ENCODE data around the gene NTN5. TPM values are rescaled to one million over a fixed set of nuclear protein-coding genes. Genes with fewer than 3 reads are reported as not detected.

Gene NTN5
- total RNA-seq, 2 donors from 2014 or later = 0.32 TPM; not detected in 1

GRCh38 chr19:48656840-48657474 lies 15.9 kb downstream of the NTN5 start:
- Histone ChIP-seq H3K4me1 (no peaks in the 10 kb centered on the region), H3K27me3 (no peaks in the 10 kb centered on the region), H3K27ac (no peak overlapping the region), H3K9ac (ENCODE audit: low read depth in 2 of 2, low read length in 2 of 2) (no peak overlapping the region), H3K36me3 (no peaks in the 10 kb centered on the region), H3K9me3 (no peaks in the 10 kb centered on the region), H3K4me3 (no peak overlapping the region)
- TF ChIP-seq, protein P1, sequence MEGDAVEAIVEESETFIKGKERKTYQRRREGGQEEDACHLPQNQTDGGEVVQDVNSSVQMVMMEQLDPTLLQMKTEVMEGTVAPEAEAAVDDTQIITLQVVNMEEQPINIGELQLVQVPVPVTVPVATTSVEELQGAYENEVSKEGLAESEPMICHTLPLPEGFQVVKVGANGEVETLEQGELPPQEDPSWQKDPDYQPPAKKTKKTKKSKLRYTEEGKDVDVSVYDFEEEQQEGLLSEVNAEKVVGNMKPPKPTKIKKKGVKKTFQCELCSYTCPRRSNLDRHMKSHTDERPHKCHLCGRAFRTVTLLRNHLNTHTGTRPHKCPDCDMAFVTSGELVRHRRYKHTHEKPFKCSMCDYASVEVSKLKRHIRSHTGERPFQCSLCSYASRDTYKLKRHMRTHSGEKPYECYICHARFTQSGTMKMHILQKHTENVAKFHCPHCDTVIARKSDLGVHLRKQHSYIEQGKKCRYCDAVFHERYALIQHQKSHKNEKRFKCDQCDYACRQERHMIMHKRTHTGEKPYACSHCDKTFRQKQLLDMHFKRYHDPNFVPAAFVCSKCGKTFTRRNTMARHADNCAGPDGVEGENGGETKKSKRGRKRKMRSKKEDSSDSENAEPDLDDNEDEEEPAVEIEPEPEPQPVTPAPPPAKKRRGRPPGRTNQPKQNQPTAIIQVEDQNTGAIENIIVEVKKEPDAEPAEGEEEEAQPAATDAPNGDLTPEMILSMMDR (IDR thresholded peaks at IDR 0.05) = no peak
- intact Hi-C loops (cut with DNase I) = no loop called here
- no peak for DNase-seq

DNA sequence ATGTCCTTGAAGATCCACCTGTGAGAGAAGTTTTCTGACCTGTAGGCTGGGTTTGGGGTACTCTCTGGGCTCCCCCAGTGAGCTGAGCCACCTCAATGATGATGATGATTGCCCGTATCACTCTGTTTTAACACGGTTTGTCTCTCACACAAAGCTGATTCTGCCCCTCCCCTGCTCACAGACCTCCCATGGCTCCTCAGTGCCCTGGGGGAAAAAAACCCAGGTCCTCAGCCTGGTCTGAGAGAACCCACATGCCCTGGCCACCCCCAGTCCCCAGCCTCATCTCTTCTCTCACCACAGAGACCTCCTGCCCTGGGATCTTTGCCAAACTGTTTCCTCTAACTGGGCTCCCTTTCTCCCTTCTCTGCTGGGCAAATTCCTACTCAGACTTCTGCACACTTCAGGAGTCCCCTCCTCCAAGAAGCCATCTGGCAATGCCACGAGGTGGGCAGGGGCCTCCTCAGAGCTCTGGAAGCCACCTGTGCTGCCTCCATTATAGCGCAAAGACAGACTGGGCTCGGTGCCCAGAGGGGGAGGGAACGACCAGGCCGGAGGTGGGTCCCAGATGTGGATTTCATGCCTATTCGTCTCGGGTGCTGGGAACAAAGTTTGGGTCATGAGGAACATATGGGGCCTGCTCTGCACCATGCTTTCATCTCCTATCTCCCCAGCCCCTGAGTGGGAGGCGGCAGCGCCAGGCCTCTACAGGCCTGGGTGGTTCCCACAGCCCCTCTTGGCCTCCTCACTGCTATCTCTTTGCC lies 18.3 kb downstream of the NTN5 start:
- Histone ChIP-seq H3K9ac (ENCODE audit: low read depth in 2 of 2, low read length in 2 of 2) (no peak overlapping the region), H3K9me3 (no peaks in the 10 kb centered on the region), H3K4me1 (no peaks in the 10 kb centered on the region), H3K27ac (no peak overlapping the region), H3K27me3 (no peaks in the 10 kb centered on the region), H3K4me3 (no peak overlapping the region), H3K36me3 (no peaks in the 10 kb centered on the region)
- intact Hi-C loops (cut with DNase I) = no loop called here
- TF ChIP-seq, protein P1 (IDR thresholded peaks at IDR 0.05) = no peak
- DNase-seq = no peak

GRCh38 chr19:48651683-48652048 lies 21.2 kb downstream of the NTN5 start:
- TF ChIP-seq, protein P1 (IDR thresholded peaks at IDR 0.05) = no peak
- Histone ChIP-seq H3K4me3 (no peak overlapping the region), H3K36me3 (no peaks in the 10 kb centered on the region), H3K27me3 (no peaks in the 10 kb centered on the region), H3K27ac (no peak overlapping the region), H3K4me1 (no peaks in the 10 kb centered on the region), H3K9ac (ENCODE audit: low read depth in 2 of 2, low read length in 2 of 2) (no peak overlapping the region), H3K9me3 (no peaks in the 10 kb centered on the region)
- intact Hi-C loops (cut with DNase I) = no loop called here
- no peak for DNase-seq

DNA sequence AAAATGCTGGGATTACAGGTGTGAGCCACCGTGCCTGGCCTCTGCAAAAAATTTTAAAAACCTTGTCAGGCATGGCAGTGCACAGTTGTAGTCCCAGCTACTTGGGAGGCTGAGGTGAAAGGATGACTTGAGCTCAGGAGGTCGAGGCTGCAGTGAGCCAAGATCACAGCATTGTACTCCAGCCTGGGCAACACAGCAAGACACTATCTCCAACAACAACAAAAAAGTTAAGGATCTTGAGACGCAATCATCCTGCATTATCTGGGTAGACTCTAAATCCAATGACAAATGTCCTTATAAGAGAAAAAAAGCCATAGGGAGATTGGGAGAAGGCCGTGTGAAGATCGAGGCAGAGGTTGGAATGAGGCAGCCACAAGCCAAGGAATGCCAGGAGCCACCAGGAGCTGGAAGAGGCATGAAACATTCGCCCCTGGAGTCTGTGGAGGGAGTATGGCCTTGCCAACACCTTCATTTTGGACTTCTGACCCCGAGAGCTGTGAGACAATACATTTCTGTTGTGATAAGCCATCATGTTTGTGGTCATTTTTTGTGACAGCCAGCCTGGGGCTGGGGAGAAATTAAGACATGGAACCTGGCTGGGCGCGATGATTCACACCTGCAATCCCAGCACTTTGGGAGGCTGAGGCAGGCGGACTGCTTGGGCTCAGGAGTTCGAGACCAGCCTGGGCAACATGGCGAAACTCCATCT lies 21.7 kb downstream of the NTN5 start:
- Histone ChIP-seq H3K9ac (ENCODE audit: low read depth in 2 of 2, low read length in 2 of 2) (no peak overlapping the region), H3K36me3 (no peaks in the 10 kb centered on the region), H3K9me3 (no peaks in the 10 kb centered on the region), H3K27me3 (no peaks in the 10 kb centered on the region), H3K4me3 (no peak overlapping the region), H3K4me1 (no peaks in the 10 kb centered on the region), H3K27ac (no peak overlapping the region)
- TF ChIP-seq, protein P1 (IDR thresholded peaks at IDR 0.05) = no peak
- no peak for DNase-seq
- intact Hi-C loops (cut with DNase I) = no loop called here

DNA sequence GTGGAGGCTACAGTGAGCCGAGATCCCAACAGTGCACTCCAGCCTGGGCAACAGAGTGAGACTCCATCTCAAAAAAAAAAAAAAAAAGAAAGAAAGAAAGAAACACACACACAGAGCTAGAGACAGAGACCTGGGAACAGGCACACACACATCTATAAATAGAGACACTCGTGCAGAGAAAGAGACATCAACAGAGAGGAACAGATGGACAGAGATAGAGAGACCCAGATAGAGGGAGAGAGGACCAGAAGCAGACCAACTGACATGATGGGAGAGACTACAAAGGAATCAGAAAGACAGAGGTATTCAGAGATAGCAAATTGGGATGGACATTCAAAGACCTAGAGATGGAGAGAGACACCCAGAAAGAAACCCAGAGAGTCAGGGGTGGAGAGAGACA lies 24.7 kb downstream of the NTN5 start:
- Histone ChIP-seq H3K4me3 (no peak overlapping the region), H3K36me3 (no peaks in the 10 kb centered on the region), H3K27me3 (peaks cover 5% of the 10 kb centered on the region), H3K9ac (ENCODE audit: low read depth in 2 of 2, low read length in 2 of 2) (no peak overlapping the region), H3K27ac (no peak overlapping the region), H3K4me1 (no peaks in the 10 kb centered on the region), H3K9me3 (no peaks in the 10 kb centered on the region)
- TF ChIP-seq, protein P1 (IDR thresholded peaks at IDR 0.05) = no peak
- no peak for DNase-seq
- intact Hi-C loops (cut with DNase I) = loop anchor here (5.0 kb wide), 3 partner anchors 89 to 194 kb away; no protein-coding TSS in a partner anchor

All from colonic mucosa (tissue), 4 donors.